GM18520 (cell line): ENCODE results near the gene RTN3.

Experiments
- ATAC-seq: cut with Tn5 transposase; IDR thresholded peaks from one replicate; pipeline ENCODE4 v1.9.1; 2021; ENCODE audit not compliant: unreplicated experiment

Gene RTN3

DNA sequence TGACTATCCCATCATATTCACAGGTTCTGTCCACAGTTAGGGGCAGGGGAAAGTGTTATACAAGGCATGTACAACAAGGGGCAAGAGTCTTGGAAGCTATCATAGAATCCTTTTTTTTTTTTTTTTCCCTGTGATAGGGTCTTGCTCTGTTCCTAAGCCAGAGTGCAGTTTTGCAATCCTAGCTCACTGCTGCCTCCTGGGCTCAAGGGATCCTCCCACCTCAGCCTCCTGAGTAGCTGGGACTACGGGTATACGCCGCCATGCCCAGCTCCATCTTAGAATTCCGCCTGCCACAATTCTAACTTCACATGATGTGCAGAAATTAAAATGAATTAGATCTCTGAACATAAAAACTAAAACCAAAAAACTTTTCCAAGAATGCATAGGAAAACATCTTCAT lies 55.6 kb downstream of the RTN3 start:
- ATAC-seq, result no peak

DNA sequence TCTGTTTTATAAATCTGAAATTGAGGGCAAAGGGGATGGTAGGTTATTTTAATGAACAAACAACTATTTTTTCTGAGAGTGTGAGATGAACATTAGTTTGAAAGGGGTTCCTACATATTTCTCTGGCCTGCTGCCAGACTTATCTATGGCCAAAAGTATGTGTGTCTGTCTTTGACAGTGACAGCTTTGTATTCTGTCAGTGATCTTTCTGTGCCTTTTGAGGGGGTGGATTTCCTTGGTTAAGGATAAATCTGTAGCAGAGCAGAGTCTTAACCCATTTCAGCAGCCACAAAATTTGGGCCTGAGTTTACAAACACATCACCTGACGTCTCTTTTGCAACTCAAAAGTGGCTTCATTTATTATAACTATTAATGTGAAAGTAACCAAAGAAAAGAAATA lies 56.4 kb downstream of the RTN3 start:
- no peak for ATAC-seq

DNA sequence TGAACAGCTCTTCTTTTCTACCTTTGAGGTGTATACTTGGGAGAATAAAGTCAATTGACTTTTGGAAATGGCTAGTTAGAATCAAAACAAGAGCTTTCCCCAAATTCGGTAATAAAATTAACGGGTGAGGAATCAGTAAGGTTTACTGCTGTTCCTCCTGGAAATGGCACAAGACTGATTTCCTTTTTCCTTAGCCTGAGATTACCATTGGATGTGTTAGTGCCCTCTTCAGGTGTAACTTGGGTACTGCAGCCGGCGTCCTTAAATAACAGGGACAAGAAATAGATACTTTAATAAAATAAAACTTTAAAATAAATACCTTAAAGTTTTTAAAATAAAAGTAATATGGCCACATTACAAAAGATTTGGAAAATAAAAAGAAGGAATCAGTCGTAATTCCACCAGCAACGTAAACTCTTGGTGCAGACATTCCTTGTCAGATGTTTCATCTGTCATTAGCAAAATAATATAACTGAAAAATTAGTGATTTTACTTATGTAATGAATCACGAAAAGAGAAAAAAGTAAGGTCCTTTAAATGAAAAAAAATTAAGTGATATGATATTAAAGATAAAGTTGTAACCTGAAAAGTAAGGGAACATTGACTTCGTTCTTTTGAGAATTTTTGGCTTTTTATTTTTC lies 57.5 kb downstream of the RTN3 start:
- no peak for ATAC-seq

DNA sequence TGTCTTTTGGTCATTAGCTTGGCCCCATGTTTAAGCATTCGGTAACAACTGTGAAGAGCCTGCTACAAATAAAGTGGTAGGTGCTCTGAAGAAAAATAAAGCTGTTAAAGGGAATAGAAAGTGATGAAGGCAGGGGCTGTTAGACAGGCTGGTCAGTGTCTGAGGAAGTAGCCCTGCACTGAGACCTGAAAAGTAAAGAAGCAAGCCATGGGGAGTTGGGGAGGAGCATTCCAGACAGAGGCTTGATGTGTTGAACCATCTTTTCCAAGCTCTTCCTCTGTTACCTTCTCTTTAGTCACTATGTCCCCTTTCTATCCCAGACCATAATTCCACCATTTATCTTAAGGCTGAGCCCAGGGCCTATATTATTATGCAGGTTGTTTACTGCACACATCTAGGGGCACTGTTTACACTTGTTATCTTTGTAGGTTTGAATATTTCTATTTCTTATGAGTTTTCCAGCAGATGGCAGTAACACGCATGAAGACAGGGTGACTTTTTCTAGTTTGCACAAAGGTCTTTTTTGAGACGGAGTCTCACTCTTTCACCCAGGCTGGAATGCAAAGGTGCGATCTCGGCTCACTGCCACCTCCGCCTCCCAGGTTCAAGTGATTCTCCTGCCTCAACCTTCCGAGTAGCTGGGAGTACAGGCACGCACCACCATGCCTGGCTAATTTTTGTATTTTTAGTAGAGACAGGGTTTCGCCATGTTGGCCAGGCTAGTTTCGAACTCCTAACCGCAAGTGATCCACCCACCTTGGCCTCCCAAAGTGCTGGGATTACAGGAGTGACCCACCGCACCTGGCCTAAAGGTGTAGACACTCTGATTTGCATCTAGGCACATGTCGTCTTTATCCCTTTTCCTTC lies 64.2 kb downstream of the RTN3 start:
- ATAC-seq, result no peak

DNA sequence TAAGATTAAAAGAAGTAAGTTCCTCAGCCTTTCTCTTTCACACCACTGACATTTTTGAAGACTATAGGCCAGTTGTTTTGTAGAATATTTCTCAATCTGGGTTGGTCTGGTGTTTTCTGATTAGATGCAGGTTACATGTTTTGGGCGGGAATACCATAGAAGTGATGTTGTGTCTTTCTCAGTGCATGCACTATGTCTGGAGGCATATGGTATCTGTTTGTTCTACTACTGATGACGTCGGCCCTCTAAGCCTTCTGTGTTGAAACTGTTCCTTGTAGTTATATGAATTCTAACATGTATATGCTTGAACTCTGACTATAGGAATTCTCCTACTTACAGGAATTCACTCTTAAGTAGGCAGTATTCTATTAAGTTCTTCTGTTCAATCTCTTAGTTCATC lies 65.7 kb downstream of the RTN3 start:
- ATAC-seq, result no peak

DNA sequence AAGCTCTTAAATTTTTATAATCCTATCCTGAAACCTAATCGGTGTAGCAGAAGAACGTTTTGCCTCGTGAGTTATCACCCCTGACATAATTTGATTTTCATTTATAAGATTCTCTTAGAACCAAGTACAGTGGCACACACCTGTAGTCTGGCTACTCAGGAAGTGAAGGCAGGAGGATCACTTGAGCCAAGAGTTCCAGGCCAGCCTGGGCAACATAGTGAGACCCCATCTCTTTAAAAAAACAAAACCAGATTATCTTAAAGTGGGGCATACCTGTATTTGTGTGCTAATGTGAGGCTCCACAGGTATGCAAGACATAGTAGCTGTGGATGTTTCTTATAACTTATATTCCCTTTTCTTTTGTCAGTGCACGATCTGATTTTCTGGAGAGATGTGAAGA lies 68.3 kb downstream of the RTN3 start:
- ATAC-seq, result no peak

DNA sequence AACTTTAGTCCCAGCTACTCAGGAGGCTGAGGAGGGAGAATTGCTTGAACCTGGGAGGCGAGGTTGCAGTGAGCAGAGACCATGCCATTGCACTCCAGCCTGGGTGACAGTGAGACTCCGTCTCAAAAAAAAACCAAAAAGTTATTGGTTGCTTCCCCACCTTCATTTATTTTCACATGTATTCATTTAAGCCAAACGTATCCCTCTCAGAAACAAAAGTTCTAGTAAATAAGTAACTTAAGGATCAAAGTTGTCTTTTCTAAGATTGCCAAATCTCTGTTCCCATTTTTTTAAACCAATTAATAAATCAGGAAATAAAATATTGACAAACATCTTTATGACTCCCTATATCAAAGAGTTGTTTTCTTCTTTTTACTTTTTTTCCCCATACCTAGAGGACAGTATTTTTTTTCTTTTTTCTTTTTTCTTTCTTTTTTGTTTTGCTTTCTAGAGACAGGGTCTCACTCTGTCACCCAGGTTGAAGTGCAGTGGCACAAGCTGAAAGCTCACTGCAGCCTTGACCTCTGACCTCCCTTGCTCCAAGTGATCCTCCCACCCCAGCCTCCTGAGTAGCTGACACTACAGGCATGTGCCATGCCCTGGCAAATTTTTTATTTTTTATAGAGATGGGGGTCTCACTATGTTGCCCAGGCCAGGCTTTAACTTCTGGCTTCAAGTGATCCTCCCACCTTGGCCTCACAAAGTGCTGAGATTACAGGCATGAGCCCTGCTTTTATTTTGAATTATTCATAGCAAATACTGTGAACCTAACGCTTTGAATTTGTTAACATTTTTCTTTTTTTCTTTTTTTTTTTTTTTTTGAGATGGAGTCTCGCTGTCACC lies 75.8 kb downstream of the RTN3 start:
- ATAC-seq, result no peak

DNA sequence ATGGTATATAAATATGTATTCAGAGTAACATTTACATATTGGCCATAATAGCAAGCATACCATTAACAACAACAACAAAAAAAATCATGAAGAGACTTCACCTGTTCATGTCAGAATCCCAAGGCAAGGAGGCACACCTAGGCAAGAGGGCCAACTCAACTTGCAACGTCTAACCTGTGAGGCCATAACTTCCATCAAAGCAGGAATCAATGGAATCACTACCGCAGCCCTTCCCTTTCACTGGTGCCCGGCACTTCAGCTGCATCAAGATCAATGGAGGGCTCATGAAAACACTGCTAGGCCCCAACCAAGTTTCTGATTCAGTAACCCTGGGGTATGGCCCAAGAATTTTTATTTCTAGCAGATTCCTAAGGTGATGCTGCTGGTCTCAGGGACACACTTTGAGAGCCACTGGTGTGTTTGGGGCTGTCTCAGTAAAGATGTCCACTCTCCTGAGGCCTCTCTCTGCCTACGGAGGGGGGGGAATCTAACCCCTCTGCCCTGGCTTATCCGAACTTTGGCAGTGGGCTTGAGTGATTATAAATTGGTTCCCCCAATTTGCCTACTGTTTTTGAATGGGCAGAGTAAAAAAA lies 79.3 kb downstream of the RTN3 start:
- ATAC-seq, result no peak

DNA sequence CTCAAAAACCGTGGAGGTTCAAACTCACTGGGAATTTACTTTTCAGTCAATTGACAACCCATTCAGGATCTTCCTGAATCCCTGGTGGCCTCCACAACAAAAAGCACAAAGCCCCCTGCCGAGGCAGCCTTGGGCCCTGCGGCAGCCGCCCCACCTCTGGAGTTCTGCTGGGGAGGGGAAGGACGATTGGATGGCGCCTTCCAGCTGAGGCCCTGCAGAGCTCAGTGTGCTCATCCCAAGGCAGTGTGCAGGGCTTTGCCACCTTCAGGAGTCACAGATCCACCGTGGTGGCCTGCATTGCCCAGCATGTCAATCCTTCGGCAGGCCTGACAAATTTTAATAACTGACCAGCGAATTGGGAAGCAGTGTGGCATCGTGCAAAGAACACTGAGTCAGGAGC lies 79.9 kb downstream of the RTN3 start:
- no peak for ATAC-seq

DNA sequence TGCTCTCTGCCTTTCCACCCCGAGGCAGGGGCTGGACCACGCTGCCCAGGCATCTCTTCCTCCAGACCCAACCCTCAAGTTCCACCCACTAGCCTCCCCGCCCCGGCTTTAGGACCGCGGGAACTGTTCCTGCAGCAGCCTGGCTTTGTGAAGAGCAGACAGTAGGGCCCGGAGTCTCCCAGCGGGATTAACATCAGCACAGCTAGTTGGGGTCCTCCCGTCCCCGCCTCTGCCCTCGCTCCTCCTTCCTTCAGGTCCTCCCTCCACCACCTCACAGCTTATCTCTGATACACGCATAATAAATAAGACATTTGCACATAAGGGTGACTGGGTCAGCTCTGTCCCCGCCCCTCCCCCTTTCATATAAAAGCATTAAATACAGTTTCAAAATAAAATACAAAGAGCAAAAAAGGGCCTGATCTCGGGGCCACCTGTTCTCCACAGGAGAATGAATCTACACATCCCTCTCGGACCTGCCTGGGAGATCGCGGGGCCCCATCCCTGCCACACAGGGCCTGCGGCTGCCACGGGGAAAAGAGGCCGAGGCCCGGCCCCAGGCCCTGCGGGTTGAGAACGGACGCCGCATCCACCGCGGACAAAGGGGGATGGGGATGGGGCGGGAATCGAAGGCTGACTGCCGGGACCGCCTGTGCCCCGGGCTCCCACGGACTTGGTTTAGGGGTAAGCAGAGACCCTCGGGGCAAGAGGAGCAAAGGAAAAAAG lies 80.8 kb downstream of the RTN3 start:
- ATAC-seq, result no peak

DNA sequence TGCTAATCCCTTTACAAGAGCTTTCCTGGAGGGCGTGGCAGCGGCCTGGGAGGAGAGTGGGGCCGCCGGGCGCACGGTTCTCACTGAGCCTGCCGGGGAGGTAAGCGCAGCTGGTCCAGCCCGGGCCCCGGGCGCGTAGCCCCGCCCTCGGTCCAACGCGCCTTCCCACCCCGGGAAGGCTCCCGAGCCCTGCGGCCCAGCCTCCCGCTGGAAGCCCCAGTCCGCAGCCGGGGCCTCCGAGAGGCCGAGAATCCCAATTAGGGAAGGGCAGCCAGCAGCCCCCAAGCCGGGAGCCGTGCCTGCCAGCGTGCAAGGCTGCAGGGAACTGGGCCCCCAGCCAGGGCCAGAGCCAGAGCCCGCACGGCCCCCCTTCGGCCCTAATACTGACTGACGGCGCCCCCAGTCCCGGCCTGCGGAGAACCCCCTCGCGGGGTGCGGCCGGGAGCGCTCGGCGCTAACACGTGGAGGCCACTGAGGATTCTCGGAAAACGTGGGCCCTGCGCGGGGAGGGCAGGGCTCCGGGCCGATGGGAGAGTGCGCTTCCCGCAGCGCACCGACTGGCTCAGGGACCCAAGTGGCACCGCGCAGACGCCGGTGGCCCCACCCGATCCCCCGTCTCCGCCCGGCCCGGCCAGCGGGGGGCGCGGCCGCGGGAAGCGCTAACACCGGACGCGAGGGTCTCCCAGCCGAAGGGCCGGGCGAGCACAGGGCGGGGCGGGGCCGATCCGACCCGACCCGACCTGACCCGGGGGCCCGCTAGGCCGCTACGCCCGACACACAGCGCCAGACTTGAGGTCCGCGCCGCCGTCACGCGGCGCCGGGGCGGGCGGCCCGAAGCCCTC lies 81.6 kb downstream of the RTN3 start:
- no peak for ATAC-seq

DNA sequence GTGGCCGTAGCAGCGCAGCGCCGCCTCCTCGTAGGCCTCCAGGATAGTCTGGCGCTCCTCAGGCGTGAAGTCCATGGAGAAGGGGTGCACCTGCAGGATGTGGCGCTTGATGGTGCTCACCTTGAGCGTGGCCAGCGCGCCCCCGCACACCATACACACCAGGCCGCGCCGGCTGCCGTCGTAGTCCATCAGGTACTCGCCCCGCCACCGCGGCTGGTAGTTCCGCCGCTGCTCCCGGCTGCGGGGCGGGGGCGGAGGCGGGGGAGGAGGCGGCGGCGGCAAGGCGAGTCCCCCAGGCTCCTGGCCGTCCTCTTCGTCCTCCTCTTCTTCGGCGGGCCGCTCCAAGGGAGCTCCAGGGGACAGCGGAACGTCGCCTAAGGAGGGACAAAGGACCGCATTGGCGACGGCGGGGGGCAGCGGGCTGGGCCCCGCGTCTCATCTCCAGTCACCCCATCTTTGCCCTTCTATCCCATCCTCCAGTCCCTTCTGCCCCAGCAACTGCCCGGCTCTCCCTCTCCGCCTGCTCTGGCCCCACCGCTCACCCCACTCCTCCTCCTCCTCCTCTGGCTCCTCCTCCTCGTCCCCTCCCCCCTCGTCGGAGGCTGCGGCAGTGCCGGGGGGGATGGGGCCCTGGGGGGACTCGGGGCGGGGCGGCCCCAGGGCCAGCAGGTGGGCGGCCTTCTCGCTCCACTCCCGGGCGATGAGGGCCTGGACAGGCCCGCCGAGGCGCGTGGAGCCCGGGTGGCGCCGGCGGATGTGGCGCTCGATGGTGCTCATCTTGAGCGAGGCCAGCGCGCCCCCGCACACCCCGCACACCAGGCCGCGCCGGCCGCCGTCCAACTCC lies 82.4 kb downstream of the RTN3 start:
- no peak for ATAC-seq

DNA sequence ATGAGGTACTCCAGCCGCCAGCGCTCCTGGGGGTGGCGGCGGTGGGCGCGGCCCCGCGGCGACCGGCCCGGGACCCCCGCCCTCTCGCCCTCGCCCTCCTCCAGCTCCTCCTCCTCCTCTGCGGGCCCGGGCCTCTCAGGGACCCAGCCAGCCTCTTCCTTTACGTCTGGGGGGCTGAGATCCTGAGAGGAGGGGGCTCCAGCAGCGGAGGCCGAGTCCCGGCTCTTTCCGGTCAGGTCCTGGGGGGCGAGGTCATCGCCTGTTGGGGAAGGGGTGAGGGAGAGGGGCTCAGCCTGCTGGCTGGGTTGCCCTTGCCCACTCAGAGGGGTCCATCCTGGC lies 83.0 kb downstream of the RTN3 start:
- no peak for ATAC-seq

DNA sequence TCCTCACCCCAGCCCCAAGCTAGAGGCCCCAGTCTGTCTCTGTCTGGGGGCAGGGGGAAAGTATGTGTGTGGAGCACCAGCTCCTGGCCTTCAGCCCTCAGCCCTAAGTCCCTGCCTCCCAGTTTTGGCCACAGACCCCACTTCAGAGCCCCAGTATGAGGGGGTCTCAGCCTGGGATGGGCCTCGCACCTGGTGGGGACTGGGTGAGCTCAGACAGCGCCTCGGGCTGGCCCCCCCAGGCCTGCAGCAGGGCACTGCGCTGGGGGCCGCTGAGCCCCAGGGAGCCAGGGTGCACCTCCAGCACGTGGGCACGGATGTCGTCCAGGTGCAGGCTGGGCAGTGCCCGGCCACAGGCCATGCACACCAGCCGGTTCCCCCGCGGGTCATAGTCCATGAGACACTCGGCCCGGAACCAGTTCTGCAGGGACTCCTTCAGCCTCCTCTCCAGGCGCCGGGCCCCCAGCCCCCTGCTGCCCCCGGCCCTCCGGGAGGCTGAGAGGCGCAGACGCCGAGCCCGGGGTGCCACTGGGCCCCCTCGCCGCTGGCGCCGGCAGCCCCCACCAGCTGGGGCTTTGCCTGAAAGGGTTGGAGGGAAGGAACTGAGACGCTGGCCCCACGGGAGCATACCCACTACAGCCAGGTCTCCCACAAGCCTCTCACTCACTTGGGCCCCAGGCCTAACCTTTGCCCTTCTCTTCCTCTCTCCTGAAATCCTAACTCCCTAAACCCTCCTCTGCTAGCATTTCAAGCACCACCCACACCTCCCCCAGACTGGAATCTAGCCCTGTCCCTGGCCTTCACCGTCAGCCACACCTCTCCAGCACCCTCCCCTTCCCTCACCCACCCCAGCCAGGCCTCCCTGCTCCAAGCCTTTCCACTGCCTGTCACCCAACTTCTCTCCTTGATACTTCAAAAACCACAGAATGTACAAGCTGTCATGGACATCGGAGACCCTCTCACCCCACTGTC lies 83.7 kb downstream of the RTN3 start:
- no peak for ATAC-seq

DNA sequence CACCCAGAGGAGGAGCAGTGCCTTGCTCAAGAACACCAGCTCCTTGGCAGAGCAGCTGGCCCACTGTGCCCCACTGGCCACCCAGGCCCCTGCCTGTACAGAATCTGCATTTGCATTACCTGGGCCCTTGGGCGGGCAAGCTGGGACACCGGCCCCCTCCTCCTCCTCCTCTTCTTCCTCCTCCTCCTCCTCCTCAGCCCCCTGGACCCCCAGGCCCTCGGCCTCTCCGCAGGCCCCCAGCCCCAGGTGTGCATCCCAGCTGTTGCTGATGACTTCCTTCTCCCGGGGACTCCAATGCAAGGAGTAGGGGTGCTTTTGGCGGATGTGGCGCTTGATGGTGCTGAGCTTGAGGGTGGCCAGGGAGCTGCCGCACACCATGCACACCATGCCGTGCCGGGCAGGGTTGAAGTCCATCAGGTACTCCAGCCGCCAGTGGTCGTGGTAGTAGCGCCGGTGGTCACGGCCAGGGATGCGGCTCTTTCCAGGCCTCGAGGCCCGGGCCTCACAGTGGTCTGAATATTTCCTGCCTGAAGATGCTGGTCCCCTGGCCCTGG lies 84.5 kb downstream of the RTN3 start:
- ATAC-seq, result no peak

DNA sequence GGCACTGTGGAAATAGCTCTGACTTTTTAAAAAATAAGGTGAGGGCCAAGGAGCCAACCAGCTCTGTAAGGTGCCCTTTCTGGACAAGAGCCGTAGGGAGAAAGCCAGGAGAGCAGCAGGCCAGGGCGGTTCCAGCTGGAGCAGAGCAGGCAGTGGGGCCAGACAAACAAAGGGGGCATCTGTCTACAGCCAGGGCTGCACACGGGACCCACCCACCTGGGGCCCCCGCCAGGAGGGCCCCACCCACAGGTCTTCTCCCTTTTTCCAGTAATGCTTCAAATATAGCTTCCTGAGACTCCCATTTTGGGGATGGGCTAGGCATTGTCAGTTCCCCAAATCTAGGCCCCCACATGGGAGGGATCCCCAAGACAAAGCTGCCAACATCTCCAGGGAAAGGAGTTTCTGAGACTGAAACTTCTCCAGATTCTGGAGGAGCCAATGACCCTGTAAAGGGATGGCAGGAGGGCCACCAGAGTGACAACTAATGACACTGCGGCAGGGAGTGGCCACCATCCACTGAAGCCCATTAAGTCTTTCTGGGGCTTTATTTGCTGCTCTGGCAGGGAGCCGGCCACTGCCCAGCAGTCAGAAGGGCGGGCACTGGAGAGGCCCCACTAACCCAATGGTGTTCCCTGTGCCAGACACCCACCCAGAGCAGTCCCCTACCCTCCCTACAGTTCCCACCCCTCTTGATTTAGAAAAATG lies 85.4 kb downstream of the RTN3 start:
- no peak for ATAC-seq

DNA sequence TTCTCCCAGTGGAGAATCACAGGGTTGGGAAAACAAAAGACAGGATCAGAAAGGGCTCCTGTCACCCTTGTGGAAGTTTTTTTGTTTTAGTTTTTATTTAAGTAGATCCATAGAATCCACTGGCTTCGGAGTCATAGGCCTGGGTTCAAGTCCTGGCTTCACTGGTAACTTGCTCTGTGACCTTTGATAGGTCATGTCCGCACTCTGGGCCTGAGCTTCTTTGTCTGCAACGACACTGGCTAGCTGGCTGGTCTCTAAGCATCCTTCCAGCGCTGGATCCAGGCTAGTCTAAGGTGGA lies 85.9 kb downstream of the RTN3 start:
- no peak for ATAC-seq
